ENCODE results near the gene SLCO4A1. TPM values are rescaled to one million over a fixed set of nuclear protein-coding genes. Genes with fewer than 3 reads are reported as not detected.

Gene SLCO4A1
- total and polyA plus RNA-seq, 12 donors, result 0.39 to 27.0 (median 4.9) TPM

DNA sequence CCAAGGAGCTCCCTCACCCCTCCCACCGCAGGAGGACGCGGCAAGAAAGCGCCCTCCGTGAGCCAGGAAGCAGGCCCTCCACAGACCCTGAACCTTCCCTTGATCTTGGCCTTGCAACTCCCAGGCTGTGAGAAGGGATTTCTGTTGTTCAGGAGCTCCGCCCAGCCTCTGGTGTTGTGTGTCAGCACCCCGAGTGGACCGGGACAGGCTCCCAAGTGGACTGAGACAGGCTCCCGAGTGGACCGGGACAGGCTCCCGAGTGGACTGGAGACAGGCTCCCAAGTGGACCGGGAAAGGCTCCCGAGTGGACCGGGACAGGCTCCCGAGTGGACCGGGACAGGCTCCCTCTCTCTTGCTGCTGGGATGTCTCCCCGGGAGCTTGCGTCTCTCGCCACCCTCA, 57.0 kb downstream of the SLCO4A1 start:
- TF ChIP-seq, protein P1, sequence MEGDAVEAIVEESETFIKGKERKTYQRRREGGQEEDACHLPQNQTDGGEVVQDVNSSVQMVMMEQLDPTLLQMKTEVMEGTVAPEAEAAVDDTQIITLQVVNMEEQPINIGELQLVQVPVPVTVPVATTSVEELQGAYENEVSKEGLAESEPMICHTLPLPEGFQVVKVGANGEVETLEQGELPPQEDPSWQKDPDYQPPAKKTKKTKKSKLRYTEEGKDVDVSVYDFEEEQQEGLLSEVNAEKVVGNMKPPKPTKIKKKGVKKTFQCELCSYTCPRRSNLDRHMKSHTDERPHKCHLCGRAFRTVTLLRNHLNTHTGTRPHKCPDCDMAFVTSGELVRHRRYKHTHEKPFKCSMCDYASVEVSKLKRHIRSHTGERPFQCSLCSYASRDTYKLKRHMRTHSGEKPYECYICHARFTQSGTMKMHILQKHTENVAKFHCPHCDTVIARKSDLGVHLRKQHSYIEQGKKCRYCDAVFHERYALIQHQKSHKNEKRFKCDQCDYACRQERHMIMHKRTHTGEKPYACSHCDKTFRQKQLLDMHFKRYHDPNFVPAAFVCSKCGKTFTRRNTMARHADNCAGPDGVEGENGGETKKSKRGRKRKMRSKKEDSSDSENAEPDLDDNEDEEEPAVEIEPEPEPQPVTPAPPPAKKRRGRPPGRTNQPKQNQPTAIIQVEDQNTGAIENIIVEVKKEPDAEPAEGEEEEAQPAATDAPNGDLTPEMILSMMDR (IDR thresholded peaks at IDR 0.05), result no peak
- no peak for TF ChIP-seq POLR2A (IDR thresholded peaks at IDR 0.05)
- H3K36me3 ChIP-seq (replicated peaks in 1 of 2), result no peaks in the 10 kb centered on the region
- no peaks in the 10 kb centered on the region for H3K9me3 ChIP-seq (replicated peaks in 1 of 3)
- 93 to 97% (median 95%) methylated on average over 6 to 19 of the region's 19 CpGs for WGBS, 4 donors
- no peak overlapping the region for H3K4me3 ChIP-seq
- no peak overlapping the region for H3K27ac ChIP-seq
- no peak for DNase-seq
- intact Hi-C loops (cut with DNase I), result no loop called here
- peaks cover 0 to 7% of the 10 kb centered on the region in 2 donors for H3K4me1 ChIP-seq (replicated peaks in 1 of 2)
- H3K27me3 ChIP-seq, result peaks cover under 1% of the 10 kb centered on the region

DNA sequence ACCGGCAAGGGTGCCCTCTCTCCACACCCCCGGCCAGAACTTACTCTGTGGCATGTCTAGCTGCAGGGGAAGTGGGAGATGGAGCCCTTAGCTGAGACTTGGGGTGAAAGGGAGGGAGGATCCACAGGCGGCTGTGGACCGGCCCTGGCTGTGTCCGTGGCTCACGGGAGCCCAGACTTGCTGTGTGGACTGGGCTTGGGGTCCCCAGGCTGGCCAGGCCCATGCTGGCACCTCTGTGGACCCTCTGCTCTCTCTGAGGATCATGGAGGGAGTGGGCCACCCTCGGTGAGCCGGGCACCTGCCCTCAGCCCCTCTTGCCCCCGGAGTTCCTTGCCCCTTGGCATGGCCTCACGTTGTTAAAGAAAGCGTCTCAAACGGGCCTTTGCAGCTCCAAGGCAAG, 57.4 kb downstream of the SLCO4A1 start:
- Histone ChIP-seq H3K36me3 (replicated peaks in 1 of 2) (no peaks in the 10 kb centered on the region), H3K4me1 (replicated peaks in 1 of 2) (peaks cover 0 to 9% of the 10 kb centered on the region in 2 donors), H3K27me3 (no peaks in the 10 kb centered on the region), H3K27ac (no peak overlapping the region), H3K9me3 (replicated peaks in 1 of 3) (no peaks in the 10 kb centered on the region), H3K4me3 (no peak overlapping the region)
- intact Hi-C loops (cut with DNase I), result no loop called here
- no peak for TF ChIP-seq POLR2A (IDR thresholded peaks at IDR 0.05)
- TF ChIP-seq, protein P1 (IDR thresholded peaks at IDR 0.05), result no peak
- WGBS, 4 donors, result 71 to 91% (median 81%) methylated on average over 9 to 12 of the region's 12 CpGs
- DNase-seq, result no peak

DNA sequence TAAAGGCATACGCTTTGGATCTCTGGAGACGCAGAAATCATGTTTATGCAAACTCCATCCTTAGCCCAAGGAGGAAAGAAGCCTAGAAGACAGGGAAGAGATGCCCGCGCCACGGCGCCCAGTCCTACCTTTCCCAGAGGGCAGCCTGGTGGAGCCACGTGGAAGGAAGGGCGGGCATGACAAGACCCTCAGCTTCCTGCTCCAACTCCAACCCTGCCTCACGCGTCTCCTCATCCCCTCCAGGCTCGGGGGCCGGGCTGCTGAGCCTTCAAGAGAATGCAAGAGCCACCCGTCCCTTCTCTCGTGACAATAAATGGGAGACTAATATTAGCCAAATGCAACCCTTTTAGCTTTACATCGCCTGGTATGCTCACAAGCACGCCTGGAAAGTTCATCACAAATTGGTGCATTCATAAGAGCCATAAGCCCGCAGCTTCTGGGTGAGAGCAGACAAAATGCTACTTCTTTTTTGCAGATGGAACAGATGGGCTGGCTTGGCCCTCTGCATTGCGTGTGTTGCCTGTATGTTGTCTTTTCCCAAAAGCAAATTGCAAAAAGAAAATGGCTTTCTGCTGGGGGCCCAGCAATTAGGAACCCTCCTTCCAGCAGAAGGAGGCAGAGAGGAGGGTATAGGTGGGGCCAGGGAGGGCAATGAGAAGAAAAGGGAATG, 58.1 kb downstream of the SLCO4A1 start:
- 89 to 93% (median 91%) methylated on average over 18 of the region's 18 CpGs for WGBS, 4 donors
- intact Hi-C loops (cut with DNase I), result no loop called here
- no peak overlapping the region for H3K27ac ChIP-seq
- TF ChIP-seq POLR2A (IDR thresholded peaks at IDR 0.05), result no peak
- TF ChIP-seq, protein P1 (IDR thresholded peaks at IDR 0.05), result no peak
- DNase-seq, result no peak
- no peak overlapping the region for H3K4me3 ChIP-seq
- peaks cover 0 to 9% of the 10 kb centered on the region in 2 donors for H3K4me1 ChIP-seq (replicated peaks in 1 of 2)
- no peaks in the 10 kb centered on the region for H3K9me3 ChIP-seq (replicated peaks in 1 of 3)
- no peaks in the 10 kb centered on the region for H3K27me3 ChIP-seq
- H3K36me3 ChIP-seq (replicated peaks in 1 of 2), result no peaks in the 10 kb centered on the region

DNA sequence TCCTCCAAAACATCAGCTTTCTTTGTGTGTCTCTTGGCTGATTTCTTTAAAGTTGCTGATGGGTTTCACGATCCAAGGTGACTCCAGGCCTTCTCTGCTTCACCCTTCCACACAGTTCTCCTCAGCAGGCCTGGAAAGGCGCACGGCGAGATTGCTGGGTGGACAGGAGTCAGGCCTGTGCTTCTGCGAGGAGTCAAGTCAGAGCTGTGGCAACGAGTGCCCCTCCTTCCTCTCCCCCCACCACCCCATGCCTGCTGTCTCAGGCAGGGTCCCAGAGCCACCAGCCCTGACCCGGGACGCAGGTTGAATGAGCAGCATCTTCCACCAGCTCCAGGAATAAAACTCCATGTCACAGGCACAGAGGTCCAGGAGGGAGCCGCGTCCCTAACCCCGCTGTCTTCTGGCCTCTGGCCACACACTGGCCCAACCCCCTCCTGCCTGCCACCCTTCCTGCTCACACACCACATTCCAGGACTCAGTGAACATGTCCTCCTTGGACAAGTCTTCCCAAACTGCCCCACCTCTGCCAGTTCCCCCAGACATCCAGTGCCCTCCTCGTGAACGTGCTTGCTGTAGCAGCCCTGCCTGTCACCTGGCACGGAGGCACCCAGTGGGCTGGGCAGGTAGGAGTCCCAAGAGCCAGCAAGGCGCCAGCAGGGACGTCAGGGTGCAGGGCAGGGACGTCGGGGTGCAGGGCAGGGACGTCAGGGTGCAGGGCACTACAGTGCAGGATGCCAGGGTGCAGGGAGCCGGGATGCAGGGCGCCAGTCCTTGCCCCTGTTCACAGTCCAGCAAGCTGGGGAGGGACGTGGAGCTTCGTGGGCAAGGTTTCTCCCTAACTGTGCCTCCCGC, 59.1 kb downstream of the SLCO4A1 start:
- H3K4me1 ChIP-seq (replicated peaks in 1 of 2), result peaks cover 0 to 9% of the 10 kb centered on the region in 2 donors
- DNase-seq, result no peak
- no peaks in the 10 kb centered on the region for H3K36me3 ChIP-seq (replicated peaks in 1 of 2)
- no peak overlapping the region for H3K27ac ChIP-seq
- no peaks in the 10 kb centered on the region for H3K27me3 ChIP-seq
- H3K4me3 ChIP-seq, result no peak overlapping the region
- WGBS, 4 donors, result 81 to 91% (median 86%) methylated on average over 17 to 24 of the region's 24 CpGs
- H3K9me3 ChIP-seq (replicated peaks in 1 of 3), result no peaks in the 10 kb centered on the region
- intact Hi-C loops (cut with DNase I), result no loop called here
- TF ChIP-seq POLR2A (IDR thresholded peaks at IDR 0.05), result no peak
- TF ChIP-seq, protein P1 (IDR thresholded peaks at IDR 0.05), result no peak

Data from adrenal gland (tissue), 12 donors.